SK-N-MC (cell line): ENCODE measurements around the gene MEI1.

Experiments
- EZH2 ChIP-seq: fragments of 200-600 bp; sonication (generic); IDR thresholded peaks from one replicate; pipeline ENCODE4 v1.6.1; 2017; ENCODE audit warnings: antibody characterized with exemption
- FOXP2 ChIP-seq: optimal IDR thresholded peaks from 2 replicates; pipeline ENCODE3; 2011; ENCODE audit warnings: mild to moderate bottlenecking, moderate library complexity; ENCODE audit not compliant: insufficient read depth; ENCODE audit errors: extremely low read length, control extremely low read depth
- POLR2AphosphoS5 ChIP-seq: IDR thresholded peaks from 2 replicates; pipeline ENCODE4 v1.6.1; 2012; ENCODE audit warnings: mild to moderate bottlenecking, low read depth, low read length, borderline replicate concordance

- TF ChIP-seq POLR2AphosphoS5 (no peak), EZH2 (no peak), FOXP2 (no peak)
Measured at GRCh38 chr22:41661088-41661487, 38.2 kb upstream of the MEI1 start.
